HL-60 (cell line): ENCODE results near the gene MAPKAPK2.
A peak's percentile ranks its signal among the peaks of the same experiment; 100 is the strongest.

Experiments used
- DNase-seq, 2 experiments: peaks; one replicate each; pipeline ENCODE4 v3.0.0-alpha.2; 2010 to 2020; ENCODE audit warnings: low read depth in 1 of 2, low spot score in 1 of 2
- H3K27ac ChIP-seq: fragments of 250-450 bp; sonication (Bioruptor Pico); replicated peaks from 2 replicates; pipeline ENCODE4 v1.5.1; 2020; ENCODE audit warnings: mild to moderate bottlenecking, moderate library complexity
- H3K27me3 ChIP-seq: fragments of 250-450 bp; sonication (Bioruptor Pico); 2 replicates; pipeline ENCODE4 v1.5.1; 2021; ENCODE audit warnings: mild to moderate bottlenecking, moderate library complexity; ENCODE audit not compliant: insufficient read depth, poor library complexity, severe bottlenecking
- H3K4me3 ChIP-seq: replicated peaks from 2 replicates; pipeline ENCODE4 v1.5.1; 2011; ENCODE audit warnings: mild to moderate bottlenecking, control low read depth, low read length; ENCODE audit not compliant: insufficient read depth
- CTCF ChIP-seq: IDR thresholded peaks from one replicate; pipeline ENCODE4 v1.5.1; 2011; ENCODE audit warnings: low read length, control low read depth, inconsistent platforms; ENCODE audit not compliant: insufficient read depth
- GABPA ChIP-seq: IDR thresholded peaks from 2 replicates; pipeline ENCODE4 v1.6.1; 2012; ENCODE audit warnings: low read depth
- POLR2AphosphoS5 ChIP-seq: IDR thresholded peaks from 2 replicates; pipeline ENCODE4 v1.6.1; 2012; ENCODE audit warnings: low read depth
- REST ChIP-seq: IDR thresholded peaks from 2 replicates; pipeline ENCODE4 v1.6.1; 2012; ENCODE audit warnings: low read depth; ENCODE audit not compliant: insufficient replicate concordance
- SPI1 ChIP-seq: IDR thresholded peaks from 2 replicates; pipeline ENCODE4 v1.6.1; 2012; ENCODE audit warnings: low read depth, mild to moderate bottlenecking, borderline replicate concordance

MAPKAPK2 gene

DNA sequence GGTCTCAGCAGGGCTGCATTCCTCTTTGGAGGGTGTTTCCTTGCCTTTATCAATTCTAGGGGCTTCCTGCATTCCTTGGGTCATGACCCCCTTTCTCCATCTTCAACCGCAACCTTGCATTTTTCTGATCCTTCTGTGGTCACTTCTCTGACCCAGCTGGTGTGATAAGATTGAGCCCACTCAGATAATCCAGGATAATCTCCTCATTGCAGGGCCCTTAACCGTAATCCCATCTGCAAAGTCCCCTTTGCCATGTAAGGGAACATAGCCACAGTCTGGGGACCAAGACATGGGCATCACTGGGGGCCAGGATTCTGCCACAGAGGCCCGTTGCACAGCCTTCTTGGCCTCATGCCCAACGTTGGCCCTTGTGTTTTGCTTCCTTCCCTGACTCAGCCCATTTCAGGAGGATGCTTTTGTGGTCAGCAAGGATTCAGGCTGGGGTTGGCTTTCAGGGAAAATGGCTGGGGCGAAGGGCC lies 50.9 kb downstream of the MAPKAPK2 start:
- Histone ChIP-seq H3K27ac (no peak overlapping the region), H3K4me3 (no peak overlapping the region), H3K27me3 (no peaks in the 10 kb centered on the region)
- TF ChIP-seq POLR2AphosphoS5, result no peak
- no peak for TF ChIP-seq SPI1
- TF ChIP-seq GABPA, result no peak
- TF ChIP-seq CTCF, result no peak
- DNase-seq, result no peak

DNA sequence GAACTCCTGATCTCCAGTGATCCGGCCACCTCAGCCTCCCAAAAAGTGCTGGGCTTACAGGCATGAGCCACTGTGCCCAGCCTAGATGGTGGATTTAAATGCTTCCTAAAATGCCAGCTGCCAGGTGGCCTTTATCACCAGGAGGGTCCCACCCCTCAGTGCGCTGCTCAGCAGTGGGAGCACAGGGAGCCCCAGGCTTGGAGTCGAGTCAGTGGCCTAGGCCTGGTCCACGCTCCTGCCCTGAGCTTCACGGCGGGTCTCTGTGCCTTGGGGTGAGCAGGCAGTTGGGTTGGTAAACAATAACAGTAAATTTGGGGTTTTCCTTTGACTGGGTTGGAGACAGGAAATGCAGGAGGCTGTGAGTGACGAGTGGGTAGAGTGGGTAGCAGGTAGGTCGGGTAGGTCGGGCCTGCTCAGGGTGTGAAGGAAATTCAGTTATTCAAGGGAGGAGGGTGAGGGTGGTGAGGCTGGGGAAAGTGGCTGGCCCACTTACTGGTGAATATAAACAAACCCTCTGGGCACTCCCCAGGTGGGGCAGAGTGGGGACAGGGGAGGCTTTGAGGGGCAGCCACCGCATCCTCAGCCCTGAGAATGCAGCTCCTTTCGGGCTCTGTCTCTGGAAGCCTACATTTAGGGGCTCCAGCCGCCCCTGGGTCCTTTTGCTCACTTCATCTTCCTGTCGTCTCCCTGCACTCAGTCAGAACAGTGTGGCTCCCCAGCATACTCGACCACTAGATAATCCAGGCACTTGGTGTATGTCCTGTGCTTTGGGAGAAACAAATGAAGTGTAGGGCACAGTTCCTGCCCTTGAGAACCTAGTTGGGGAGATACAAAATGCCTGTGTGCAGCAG lies 52.4 kb downstream of the MAPKAPK2 start:
- H3K4me3 ChIP-seq, result no peak overlapping the region
- TF ChIP-seq SPI1 (no peak), POLR2AphosphoS5 (no peak)
- DNase-seq, result no peak
- H3K27ac ChIP-seq, result no peak overlapping the region
- no peaks in the 10 kb centered on the region for H3K27me3 ChIP-seq

- TF ChIP-seq GABPA (no peak), CTCF (no peak), REST (no peak), SPI1 (no peak), POLR2AphosphoS5 (no peak)
- H3K27ac ChIP-seq, result no peak overlapping the region
- no peak overlapping the region for H3K4me3 ChIP-seq
- DNase-seq, result no peak
- H3K27me3 ChIP-seq, result no peaks in the 10 kb centered on the region
Observed at GRCh38 chr1:206737729-206738201, 53.1 kb downstream of the MAPKAPK2 start.

DNA sequence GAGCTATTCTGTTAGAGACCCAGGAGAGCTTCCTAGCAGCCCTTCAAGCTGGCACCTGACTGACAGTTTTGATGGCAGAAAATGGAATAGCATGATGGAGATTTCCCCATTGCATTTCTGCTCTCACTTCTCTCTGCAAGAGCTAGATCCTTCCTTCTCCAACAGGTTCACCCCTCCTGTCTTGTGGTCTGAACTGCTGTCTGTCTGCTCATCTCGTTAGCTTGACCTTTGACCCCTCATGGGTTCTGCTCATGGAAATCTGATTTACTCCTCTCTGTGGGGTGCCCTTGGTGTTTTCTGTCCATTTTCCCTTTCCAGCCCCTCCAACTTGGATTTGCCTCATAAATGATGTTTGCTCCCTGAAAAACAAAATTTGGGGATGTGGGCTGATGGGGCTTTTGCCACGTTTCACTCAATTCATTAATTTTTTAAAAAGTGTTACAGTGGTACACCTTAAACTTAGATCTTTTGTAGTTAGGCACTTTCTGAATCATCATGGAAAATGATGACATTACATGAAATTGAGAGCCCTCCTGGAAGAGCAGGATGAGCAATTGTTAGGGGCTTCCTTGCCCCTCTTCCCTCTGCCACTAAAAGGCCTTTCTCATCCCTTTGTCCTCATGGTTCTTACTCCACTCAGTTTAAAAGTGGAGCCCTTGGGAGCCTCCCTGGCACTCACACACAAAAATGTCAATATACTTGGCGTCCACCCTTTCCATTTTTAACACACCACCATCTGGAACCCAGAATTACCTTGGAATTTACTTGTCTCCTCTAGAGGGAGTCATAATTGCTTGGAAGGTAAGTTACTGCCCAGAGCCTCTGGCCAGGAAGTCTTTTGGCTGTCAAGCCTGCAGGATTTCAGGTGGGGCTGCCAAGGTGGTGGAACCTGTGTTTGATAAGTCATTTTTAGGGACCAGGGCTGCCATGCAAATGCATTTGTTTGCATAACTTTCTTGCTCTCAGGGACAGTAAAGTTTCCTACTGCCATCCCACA lies 54.0 kb downstream of the MAPKAPK2 start:
- Histone ChIP-seq H3K27me3 (no peaks in the 10 kb centered on the region), H3K4me3 (no peak overlapping the region), H3K27ac (no peak overlapping the region)
- no peak for TF ChIP-seq SPI1
- TF ChIP-seq GABPA, result no peak
- TF ChIP-seq REST, result no peak
- DNase-seq, result peak in 1 of 2 experiments; percentile 28
